ENCODE measurements around the gene SUZ12.
"Not testable (repeated sequence)": the region's sequence is repeated elsewhere in the genome, so short reads cannot be mapped to it uniquely, and the experiment has no call there.

SUZ12 gene

GRCh38 chr17:32042266-32042665 lies 105.5 kb downstream of the SUZ12 start:
- not testable (repeated sequence) for DNase-seq

- not testable (repeated sequence) for DNase-seq
These were observed 108.8 kb downstream of the SUZ12 start for GRCh38 chr17:32045611-32046010.

- not testable (repeated sequence) for DNase-seq
These were observed 110.9 kb downstream of the SUZ12 start for GRCh38 chr17:32047663-32048062.

Data from activated CD8-positive, alpha-beta memory T cell treated with anti-CD3 and anti-CD28 coated beads, Interleukin-2, amount 50 U/mL, for 48 hours (primary cell).